NT2/D1 (cell line): ENCODE data around the gene LCNL1.

Experiments used
- SUZ12 ChIP-seq: IDR thresholded peaks from 2 replicates; pipeline ENCODE4 v1.6.1; 2011; ENCODE audit not compliant: insufficient read length, insufficient read depth; ENCODE audit errors: extremely low read depth
- YY1 ChIP-seq: IDR thresholded peaks from 2 replicates; pipeline ENCODE4 v1.6.1; 2011; ENCODE audit not compliant: insufficient read length, insufficient read depth
- ZNF274 ChIP-seq: IDR thresholded peaks from 2 replicates; pipeline ENCODE4 v1.6.1; 2011; ENCODE audit warnings: mild to moderate bottlenecking, low read depth, low read length

DNA sequence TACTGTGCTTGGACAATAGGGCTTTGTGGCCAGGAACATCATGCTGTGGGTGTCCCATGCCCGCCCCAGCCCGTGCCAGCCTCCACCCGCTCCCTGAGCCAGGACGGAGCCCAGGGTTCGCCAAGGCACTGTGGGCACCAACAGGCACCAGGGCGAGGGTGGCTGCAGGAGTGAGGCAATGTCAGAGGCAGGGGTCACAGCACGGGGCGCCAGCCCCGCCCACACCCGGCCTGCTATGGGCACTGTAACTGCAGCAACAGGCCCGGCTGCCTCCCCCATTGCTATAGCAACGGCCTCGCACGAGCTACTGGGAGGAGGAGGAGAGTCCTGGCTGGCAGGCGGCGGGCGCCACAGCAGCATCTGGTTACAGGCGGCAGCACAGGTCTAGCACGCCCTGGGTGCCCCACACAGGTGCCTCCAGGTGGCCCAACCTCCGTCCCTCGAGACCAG is 42.7 kb downstream of the LCNL1 start:
- TF ChIP-seq ZNF274 (no peak), SUZ12 (no peak), YY1 (no peak)
